Gastroesophageal sphincter (tissue), 3 donors: Measurements from ENCODE around the gene GRM7.

Experiments
- CTCF ChIP-seq, 4 experiments: fragments of 200-600 bp in 2 of 4; fragments of 450-650 bp in 2 of 4; sonication (generic) in 1 of 4; IDR thresholded peaks; one replicate each; pipeline ENCODE4 v1.5.1; 2017 to 2019; ENCODE audit warnings: antibody characterized with exemption in 4 of 4, mild to moderate bottlenecking in 2 of 4, moderate library complexity in 2 of 4
- POLR2A ChIP-seq, 2 donors: fragments of 450-650 bp; IDR thresholded peaks; one replicate each; pipeline ENCODE4 v1.6.1; 2017; ENCODE audit warnings: antibody characterized with exemption in 2 of 2, mild to moderate bottlenecking in 2 of 2, moderate library complexity in 1 of 2

- no peak for TF ChIP-seq POLR2A (IDR thresholded peaks at IDR 0.05)
- no peak for TF ChIP-seq CTCF (IDR thresholded peaks at IDR 0.05)
Observed at GRCh38 chr3:7520059-7520458, 659.1 kb downstream of the GRM7 start.
